Measurements from ENCODE around the gene DUT. TPM values are rescaled to one million over a fixed set of nuclear protein-coding genes. Genes with fewer than 3 reads are reported as not detected.

The DUT gene
- total RNA-seq, 1 donor from 2014 or later: 62.8 TPM

Small RNAs within 50 kb of the gene (small RNA-seq; reads per million reads assigned to genes)
- gene RF00019: not detected

Other genes starting within 250 kb of the DUT start
- gene SLC24A5, start 210.4 kb upstream of the DUT start, total RNA-seq: 0.41 TPM
- 117 TPM for gene MYEF2, start 153.1 kb upstream of the DUT start, total RNA-seq
- gene CTXN2, start 139.8 kb upstream of the DUT start, total RNA-seq: 0.82 TPM
- gene SLC12A1, start 125.1 kb upstream of the DUT start, total RNA-seq: 1.6 TPM

All from frontal cortex (tissue), 1 donor.